ENCODE results near the gene EDEM1. TPM values are rescaled to one million over a fixed set of nuclear protein-coding genes. Genes with fewer than 3 reads are reported as not detected.

EDEM1 gene
- total RNA-seq, 1 experiment from 2014 or later: 22.4 TPM

GRCh38 chr3:5140230-5140621 lies 47.3 kb upstream of the EDEM1 start:
- no peak for DNase-seq (ENCODE audit: low spot score)
- ChIA-PET POLR2A (interaction anchor here (0.6 kb wide), 1 partner anchor 12 kb away, joined by 8 read pairs; no protein-coding TSS in a partner anchor), CTCF (no interaction called here)
- H3K4me3 Mint-ChIP-seq: no peak overlapping the region
- no peak for ATAC-seq
- no peaks in the 10 kb centered on the region for H3K27me3 Mint-ChIP-seq (ENCODE audit: low read depth)
- H3K36me3 Mint-ChIP-seq: peaks cover 38% of the 10 kb centered on the region
- H3K9me3 Mint-ChIP-seq: peaks cover 32% of the 10 kb centered on the region
- no peak for TF ChIP-seq ZNF121 (CRISPR knock-in tag; IDR thresholded peaks at IDR 0.05)
- no peak for TF ChIP-seq ATF2 (CRISPR knock-in tag; IDR thresholded peaks at IDR 0.05; ENCODE audit: borderline replicate concordance, low read depth)
- no peak for TF ChIP-seq MYBL2 (CRISPR knock-in tag; IDR thresholded peaks at IDR 0.05)
- TF ChIP-seq NR2C2 (CRISPR knock-in tag; IDR thresholded peaks at IDR 0.05): no peak
- no peak for TF ChIP-seq FOXK1 (CRISPR knock-in tag; IDR thresholded peaks at IDR 0.05)
- no peak for TF ChIP-seq PREB (CRISPR knock-in tag; IDR thresholded peaks at IDR 0.05; ENCODE audit: borderline replicate concordance)
- TF ChIP-seq AFF4 (CRISPR knock-in tag; IDR thresholded peaks at IDR 0.05; ENCODE audit: borderline replicate concordance): no peak
- no peak for TF ChIP-seq ZNF138 (CRISPR knock-in tag; conservative IDR thresholded peaks at IDR 0.05)
- TF ChIP-seq ZNF512 (CRISPR knock-in tag; IDR thresholded peaks at IDR 0.05; ENCODE audit: borderline replicate concordance): no peak
- no peak for TF ChIP-seq HMGA2 (CRISPR knock-in tag; IDR thresholded peaks at IDR 0.05)
- TF ChIP-seq HMGXB4 (CRISPR knock-in tag; IDR thresholded peaks at IDR 0.05): no peak
- no peak for TF ChIP-seq ZNF396 (CRISPR knock-in tag; IDR thresholded peaks at IDR 0.05; ENCODE audit: borderline replicate concordance)
- no peak for TF ChIP-seq ESRRA (CRISPR knock-in tag; IDR thresholded peaks at IDR 0.05; ENCODE audit: borderline replicate concordance)
- no peak for TF ChIP-seq ZBTB43 (CRISPR knock-in tag; IDR thresholded peaks at IDR 0.05)
- TF ChIP-seq SOX15 (CRISPR knock-in tag; IDR thresholded peaks at IDR 0.05): no peak
- no peak for TF ChIP-seq CTCF (IDR thresholded peaks at IDR 0.05)
- H3K27ac Mint-ChIP-seq: peak overlapping the region; percentile 10; the same call in 1 of the 2 replicates
- peaks cover 27% of the 10 kb centered on the region for H3K4me1 Mint-ChIP-seq

Measured in WTC11 (cell line).